ENCODE measurements around the gene RAB11B. TPM values are rescaled to one million over a fixed set of nuclear protein-coding genes. Genes with fewer than 3 reads are reported as not detected.
A peak's percentile ranks its signal among the peaks of the same experiment; 100 is the strongest.

Gene RAB11B
- total and polyA plus RNA-seq, 2 of the 13 experiments (the other 11 are each of a cell fraction or from before 2014, with no cell fraction given), result 6.0 to 28.4 TPM

- Histone ChIP-seq H3K36me3 (replicated peaks in 1 of 2; ENCODE audit: control insufficient read depth in 1 of 2, insufficient read depth in 2 of 2, low read length in 2 of 2) (no peaks in the 10 kb centered on the region; a peak in 1 of 5 replicates), H3K4me3 (replicated peaks in 1 of 3; ENCODE audit: insufficient read depth in 1 of 3, low read depth in 2 of 3, low read length in 3 of 3) (peak overlapping the region in 1 of 3 experiments; percentile 30; a peak in 1 of 6 replicates), H3K4me1 (ENCODE audit: insufficient read depth, low read length) (peaks cover 73% of the 10 kb centered on the region), H3K4me2 (ENCODE audit: low read depth, low read length) (peak overlapping the region; percentile 37; the same call in 1 of the 2 replicates), H3K27me3 (ENCODE audit: control insufficient read depth in 1 of 2, insufficient read depth in 2 of 2, low read length in 2 of 2) (no peaks in the 10 kb centered on the region), H3K79me2 (ENCODE audit: insufficient read depth, low read length) (peaks cover 57% of the 10 kb centered on the region), H3K27ac (ENCODE audit: extremely low read length, insufficient read depth, low read length) (peak overlapping the region; percentile 74), H4K20me1 (ENCODE audit: insufficient read depth, low read length) (peaks cover 9% of the 10 kb centered on the region), H2AFZ (ENCODE audit: low read length) (no peak overlapping the region), H3K9me3 (ENCODE audit: low read length) (no peaks in the 10 kb centered on the region), H3K9ac (ENCODE audit: insufficient read depth, low read depth, low read length) (0 out of 2 replicates have a peak overlapping the region, but pooled peaks have one; percentile 32)
- ChIA-PET POLR2A (interaction anchor here (0.9 to 1.8 kb wide), 9 partner anchors 11 to 73 kb away, joined by 3 to 12 read pairs (median 4); partner anchors contain the start of genes ANGPTL4, MARCHF2, NDUFA7 and RPS28), CTCF (ENCODE audit: low intra/inter-chr PET ratio, low total read pairs) (interaction anchor here (1.5 kb wide), 1 partner anchor 40 kb away, joined by 5 read pairs; no protein-coding TSS in a partner anchor)
- in situ Hi-C loops (cut with HindIII; ENCODE audit: extremely low pct_ligation_motif_present, low pct_unique_long_range_greater_than_20kb) (no loop called here), intact Hi-C loops (cut with micrococcal nuclease; ENCODE audit: unreplicated experiment) (no loop called here)
- DNase-seq (ENCODE audit: low spot score) (no peak), FAIRE-seq (no peak), ATAC-seq (no peak)
- no TSS peak for BruUV-seq (replicated peaks)
- WGBS (ENCODE audit: low lambda C conversion rate), result 88% methylated on average over 5 of the region's 8 CpGs
- TF ChIP-seq, protein P1, sequence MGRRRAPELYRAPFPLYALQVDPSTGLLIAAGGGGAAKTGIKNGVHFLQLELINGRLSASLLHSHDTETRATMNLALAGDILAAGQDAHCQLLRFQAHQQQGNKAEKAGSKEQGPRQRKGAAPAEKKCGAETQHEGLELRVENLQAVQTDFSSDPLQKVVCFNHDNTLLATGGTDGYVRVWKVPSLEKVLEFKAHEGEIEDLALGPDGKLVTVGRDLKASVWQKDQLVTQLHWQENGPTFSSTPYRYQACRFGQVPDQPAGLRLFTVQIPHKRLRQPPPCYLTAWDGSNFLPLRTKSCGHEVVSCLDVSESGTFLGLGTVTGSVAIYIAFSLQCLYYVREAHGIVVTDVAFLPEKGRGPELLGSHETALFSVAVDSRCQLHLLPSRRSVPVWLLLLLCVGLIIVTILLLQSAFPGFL (CRISPR knock-in tag; IDR thresholded peaks at IDR 0.05), result no peak
- TF ChIP-seq SRSF9 (IDR thresholded peaks at IDR 0.05; ENCODE audit: borderline replicate concordance, insufficient read depth, low read depth, low read length, poor library complexity, severe bottlenecking) (no peak), HIC2 (CRISPR knock-in tag; IDR thresholded peaks at IDR 0.05; ENCODE audit: low read depth) (peak; percentile 16; the same call in 1 of the 2 replicates), HNRNPL (IDR thresholded peaks at IDR 0.05; ENCODE audit: low read depth, low read length) (peak; percentile 91), ZFP36 (IDR thresholded peaks at IDR 0.05; ENCODE audit: borderline replicate concordance, low read depth, low read length, partially characterized antibody) (no peak), HNRNPK (IDR thresholded peaks at IDR 0.05; ENCODE audit: low read depth, low read length, poor library complexity, severe bottlenecking) (no peak), SNAI1 (CRISPR knock-in tag; IDR thresholded peaks at IDR 0.05; ENCODE audit: borderline replicate concordance) (no peak), BORCS8-MEF2B (CRISPR knock-in tag; IDR thresholded peaks at IDR 0.05) (no peak), FOXM1 (CRISPR knock-in tag; IDR thresholded peaks at IDR 0.05) (no peak), GATAD2A (CRISPR knock-in tag; IDR thresholded peaks at IDR 0.05) (no peak), ATRX (CRISPR knock-in tag; IDR thresholded peaks at IDR 0.05; ENCODE audit: borderline replicate concordance) (no peak), PAXIP1 (CRISPR knock-in tag; conservative IDR thresholded peaks at IDR 0.05) (no peak), ZNF44 (CRISPR knock-in tag; IDR thresholded peaks at IDR 0.05) (no peak), THRA (CRISPR knock-in tag; IDR thresholded peaks at IDR 0.05; ENCODE audit: borderline replicate concordance) (no peak), ZNF460 (CRISPR knock-in tag; IDR thresholded peaks at IDR 0.05; ENCODE audit: borderline replicate concordance) (no peak), SP5 (CRISPR knock-in tag; IDR thresholded peaks at IDR 0.05; ENCODE audit: borderline replicate concordance, low read depth) (no peak), ESRRA (CRISPR knock-in tag; IDR thresholded peaks at IDR 0.05; ENCODE audit: low read depth) (no peak)
These were observed 3.7 kb downstream of the RAB11B start for GRCh38 chr19:8393871-8394250.
